ENCODE data around the gene FGF3.

DNA sequence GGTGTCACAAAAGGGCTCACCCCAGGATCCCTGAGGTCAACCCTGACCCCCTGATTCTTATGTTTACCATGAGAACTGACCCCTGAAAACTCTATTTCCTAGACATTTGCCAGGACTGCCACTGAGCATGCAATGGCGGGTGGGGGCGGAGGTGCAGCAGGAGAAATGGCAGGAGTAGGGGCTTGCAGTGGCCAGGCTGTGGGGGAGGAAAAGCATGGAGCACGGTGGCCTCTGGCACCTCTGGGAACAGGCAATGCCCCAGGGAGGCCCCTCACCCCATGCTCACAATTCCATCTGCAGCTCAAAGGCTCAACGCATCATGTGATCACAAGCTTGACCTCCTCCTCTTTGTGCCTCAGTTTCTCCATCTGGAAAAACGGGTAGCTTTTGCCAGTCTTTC is 46.5 kb upstream of the FGF3 start:
- TF ChIP-seq, protein P1, sequence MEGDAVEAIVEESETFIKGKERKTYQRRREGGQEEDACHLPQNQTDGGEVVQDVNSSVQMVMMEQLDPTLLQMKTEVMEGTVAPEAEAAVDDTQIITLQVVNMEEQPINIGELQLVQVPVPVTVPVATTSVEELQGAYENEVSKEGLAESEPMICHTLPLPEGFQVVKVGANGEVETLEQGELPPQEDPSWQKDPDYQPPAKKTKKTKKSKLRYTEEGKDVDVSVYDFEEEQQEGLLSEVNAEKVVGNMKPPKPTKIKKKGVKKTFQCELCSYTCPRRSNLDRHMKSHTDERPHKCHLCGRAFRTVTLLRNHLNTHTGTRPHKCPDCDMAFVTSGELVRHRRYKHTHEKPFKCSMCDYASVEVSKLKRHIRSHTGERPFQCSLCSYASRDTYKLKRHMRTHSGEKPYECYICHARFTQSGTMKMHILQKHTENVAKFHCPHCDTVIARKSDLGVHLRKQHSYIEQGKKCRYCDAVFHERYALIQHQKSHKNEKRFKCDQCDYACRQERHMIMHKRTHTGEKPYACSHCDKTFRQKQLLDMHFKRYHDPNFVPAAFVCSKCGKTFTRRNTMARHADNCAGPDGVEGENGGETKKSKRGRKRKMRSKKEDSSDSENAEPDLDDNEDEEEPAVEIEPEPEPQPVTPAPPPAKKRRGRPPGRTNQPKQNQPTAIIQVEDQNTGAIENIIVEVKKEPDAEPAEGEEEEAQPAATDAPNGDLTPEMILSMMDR (IDR thresholded peaks at IDR 0.05 in 2 of 3, conservative IDR thresholded peaks at IDR 0.05 in 1 of 3; ENCODE audit: control insufficient read depth in 2 of 3, extremely low read depth in 1 of 3, insufficient read depth in 1 of 3, low read depth in 3 of 3, low read length in 3 of 3) = no peak
- TF ChIP-seq FOXM1 (IDR thresholded peaks at IDR 0.05; ENCODE audit: low read depth, low read length) (no peak), ZZZ3 (IDR thresholded peaks at IDR 0.05; ENCODE audit: control insufficient read depth, insufficient read length, low read depth) (no peak), POU2F2 (IDR thresholded peaks at IDR 0.05; ENCODE audit: borderline replicate concordance, low read depth, low read length) (no peak), POLR2A (IDR thresholded peaks at IDR 0.05; ENCODE audit: low read depth, low read length) (no peak), CREB1 (IDR thresholded peaks at IDR 0.05; ENCODE audit: low read depth) (no peak), EGR1 (IDR thresholded peaks at IDR 0.05; ENCODE audit: borderline replicate concordance in 1 of 2, low read depth in 2 of 2, low read length in 2 of 2) (no peak), YBX1 (IDR thresholded peaks at IDR 0.05) (no peak), POLR2AphosphoS2 (IDR thresholded peaks at IDR 0.05; ENCODE audit: low read depth, low read length) (no peak)
- TF ChIP-seq, protein P2, sequence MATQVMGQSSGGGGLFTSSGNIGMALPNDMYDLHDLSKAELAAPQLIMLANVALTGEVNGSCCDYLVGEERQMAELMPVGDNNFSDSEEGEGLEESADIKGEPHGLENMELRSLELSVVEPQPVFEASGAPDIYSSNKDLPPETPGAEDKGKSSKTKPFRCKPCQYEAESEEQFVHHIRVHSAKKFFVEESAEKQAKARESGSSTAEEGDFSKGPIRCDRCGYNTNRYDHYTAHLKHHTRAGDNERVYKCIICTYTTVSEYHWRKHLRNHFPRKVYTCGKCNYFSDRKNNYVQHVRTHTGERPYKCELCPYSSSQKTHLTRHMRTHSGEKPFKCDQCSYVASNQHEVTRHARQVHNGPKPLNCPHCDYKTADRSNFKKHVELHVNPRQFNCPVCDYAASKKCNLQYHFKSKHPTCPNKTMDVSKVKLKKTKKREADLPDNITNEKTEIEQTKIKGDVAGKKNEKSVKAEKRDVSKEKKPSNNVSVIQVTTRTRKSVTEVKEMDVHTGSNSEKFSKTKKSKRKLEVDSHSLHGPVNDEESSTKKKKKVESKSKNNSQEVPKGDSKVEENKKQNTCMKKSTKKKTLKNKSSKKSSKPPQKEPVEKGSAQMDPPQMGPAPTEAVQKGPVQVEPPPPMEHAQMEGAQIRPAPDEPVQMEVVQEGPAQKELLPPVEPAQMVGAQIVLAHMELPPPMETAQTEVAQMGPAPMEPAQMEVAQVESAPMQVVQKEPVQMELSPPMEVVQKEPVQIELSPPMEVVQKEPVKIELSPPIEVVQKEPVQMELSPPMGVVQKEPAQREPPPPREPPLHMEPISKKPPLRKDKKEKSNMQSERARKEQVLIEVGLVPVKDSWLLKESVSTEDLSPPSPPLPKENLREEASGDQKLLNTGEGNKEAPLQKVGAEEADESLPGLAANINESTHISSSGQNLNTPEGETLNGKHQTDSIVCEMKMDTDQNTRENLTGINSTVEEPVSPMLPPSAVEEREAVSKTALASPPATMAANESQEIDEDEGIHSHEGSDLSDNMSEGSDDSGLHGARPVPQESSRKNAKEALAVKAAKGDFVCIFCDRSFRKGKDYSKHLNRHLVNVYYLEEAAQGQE (IDR thresholded peaks at IDR 0.05; ENCODE audit: low read depth, low read length) = no peak
